SK-MEL-5 (cell line): ENCODE results near the gene TOP1. TPM values are rescaled to one million over a fixed set of nuclear protein-coding genes. Genes with fewer than 3 reads are reported as not detected.
"Not testable (repeated sequence)": the region's sequence is repeated elsewhere in the genome, so short reads cannot be mapped to it uniquely, and the experiment has no call there.

Experiments used
- DNase-seq: peaks from one replicate; pipeline ENCODE4 v3.0.0-alpha.2; 2016; ENCODE audit warnings: low read depth, low spot score
- in situ Hi-C: cut with HindIII; loops from 2 replicates; pipeline ENCODE4 v1.10.0; 2016; ENCODE audit warnings: low sequenced_read_pairs, high pct_unique_total_duplicates, low pct_unique_long_range_greater_than_20kb
- total RNA-seq: library from RNA; depleted of rRNA; stranded (reverse); fragments of >200 nt; shearing (Covaris generic); gene quantifications from 2 replicates; pipeline ENCODE4 v1.2.3, GENCODE V29; 2014

The TOP1 gene
- total RNA-seq, 1 experiment from 2014 or later = 16.1 TPM

DNA sequence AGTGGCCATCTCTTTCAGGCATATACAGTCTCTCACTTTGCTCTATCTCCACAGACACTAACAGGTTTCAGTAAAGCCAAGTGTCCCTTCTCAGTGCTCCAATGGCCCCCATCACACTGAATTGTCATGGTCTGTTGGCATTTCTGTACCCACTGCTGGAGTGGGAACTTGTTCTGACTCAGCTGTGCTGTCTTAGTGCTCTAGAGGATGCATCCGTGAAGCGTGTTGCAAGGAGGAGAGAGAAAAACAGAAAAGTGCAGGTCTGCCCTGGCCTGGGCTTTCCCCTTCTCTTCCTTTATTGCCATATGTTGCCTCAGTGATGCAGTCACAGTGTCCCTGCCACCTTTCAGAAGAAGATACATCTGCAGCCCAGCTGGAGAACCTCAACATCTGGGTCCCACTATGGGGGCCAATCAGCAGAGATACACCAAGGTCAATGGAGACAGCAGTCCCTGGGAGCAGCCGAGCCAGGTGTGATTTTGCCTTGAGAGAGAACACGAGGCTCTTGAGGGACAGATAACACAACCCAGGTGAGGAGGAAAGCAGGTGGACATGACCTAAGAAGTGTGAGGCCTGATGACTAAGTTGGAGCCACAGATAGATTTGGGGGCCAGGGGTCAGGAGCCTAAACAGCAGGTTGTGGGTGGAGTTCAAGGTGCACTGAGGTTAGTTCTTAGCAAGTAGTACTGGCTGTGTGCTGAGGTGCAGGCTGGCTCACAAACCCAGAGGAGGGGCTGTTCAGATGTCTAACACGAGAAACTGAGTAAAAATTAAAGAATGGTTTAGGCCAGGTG is 103.2 kb downstream of the TOP1 start:
- in situ Hi-C loops = no loop called here
- DNase-seq = no peak

DNA sequence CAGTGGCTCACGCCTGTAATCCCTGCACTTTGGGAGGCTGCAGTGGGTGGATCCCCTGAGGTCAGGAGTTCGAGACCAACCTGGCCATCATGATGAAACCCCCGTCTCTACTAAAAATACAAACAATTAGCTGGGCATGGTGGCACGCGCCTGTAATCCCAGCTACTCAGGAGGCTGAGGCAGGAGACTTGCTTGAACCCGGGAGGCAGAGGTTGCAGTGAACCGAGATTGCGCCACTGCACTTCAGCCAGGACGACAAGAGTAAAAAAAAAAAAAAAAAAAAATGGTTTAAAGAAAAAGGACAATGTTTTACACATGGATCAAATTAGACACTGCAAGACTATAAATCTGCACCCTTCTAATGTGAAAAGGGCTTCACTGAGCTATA is 103.8 kb downstream of the TOP1 start:
- in situ Hi-C loops = not testable (repeated sequence)

DNA sequence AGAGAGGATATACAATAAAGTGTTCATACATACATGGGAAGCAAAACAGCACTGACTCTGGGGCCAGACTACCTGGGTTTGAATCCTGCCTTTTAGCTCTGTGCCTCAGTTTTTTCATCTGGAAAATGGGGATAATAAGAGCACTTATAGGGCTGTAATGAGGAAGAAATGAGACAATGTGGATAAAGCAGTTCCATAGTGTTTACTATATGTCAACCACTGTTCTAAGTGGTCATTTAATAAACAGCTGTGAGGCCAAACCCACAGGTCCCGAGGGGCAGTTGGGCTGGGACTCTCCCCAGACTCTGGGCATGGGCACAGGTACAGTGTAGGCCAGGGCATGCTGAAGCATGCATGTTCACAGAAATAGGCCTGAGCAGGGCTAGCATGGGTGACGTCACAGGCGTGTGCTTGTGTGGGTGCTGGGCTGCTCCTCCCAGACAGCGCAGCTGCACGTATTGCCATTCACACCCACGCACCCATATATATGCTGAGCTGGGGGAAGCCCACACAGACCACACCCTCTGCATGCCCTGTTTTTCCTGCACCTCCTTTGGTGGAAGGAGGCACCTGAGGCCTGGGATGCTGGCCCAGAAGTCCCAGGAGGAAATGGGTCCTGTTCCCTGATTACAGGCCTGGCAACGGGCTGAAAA is 105.2 kb downstream of the TOP1 start:
- in situ Hi-C loops = no loop called here
- no peak for DNase-seq

More for the DNA sequence above, 103.8 kb downstream of the TOP1 start:
- DNase-seq = not testable (repeated sequence)

- no peak for DNase-seq
- in situ Hi-C loops = no loop called here
Measured at GRCh38 chr20:41134362-41135186, 106.0 kb downstream of the TOP1 start.

GRCh38 chr20:41135187-41135887 is 106.7 kb downstream of the TOP1 start:
- DNase-seq = peak; percentile 67
- in situ Hi-C loops = no loop called here

DNA sequence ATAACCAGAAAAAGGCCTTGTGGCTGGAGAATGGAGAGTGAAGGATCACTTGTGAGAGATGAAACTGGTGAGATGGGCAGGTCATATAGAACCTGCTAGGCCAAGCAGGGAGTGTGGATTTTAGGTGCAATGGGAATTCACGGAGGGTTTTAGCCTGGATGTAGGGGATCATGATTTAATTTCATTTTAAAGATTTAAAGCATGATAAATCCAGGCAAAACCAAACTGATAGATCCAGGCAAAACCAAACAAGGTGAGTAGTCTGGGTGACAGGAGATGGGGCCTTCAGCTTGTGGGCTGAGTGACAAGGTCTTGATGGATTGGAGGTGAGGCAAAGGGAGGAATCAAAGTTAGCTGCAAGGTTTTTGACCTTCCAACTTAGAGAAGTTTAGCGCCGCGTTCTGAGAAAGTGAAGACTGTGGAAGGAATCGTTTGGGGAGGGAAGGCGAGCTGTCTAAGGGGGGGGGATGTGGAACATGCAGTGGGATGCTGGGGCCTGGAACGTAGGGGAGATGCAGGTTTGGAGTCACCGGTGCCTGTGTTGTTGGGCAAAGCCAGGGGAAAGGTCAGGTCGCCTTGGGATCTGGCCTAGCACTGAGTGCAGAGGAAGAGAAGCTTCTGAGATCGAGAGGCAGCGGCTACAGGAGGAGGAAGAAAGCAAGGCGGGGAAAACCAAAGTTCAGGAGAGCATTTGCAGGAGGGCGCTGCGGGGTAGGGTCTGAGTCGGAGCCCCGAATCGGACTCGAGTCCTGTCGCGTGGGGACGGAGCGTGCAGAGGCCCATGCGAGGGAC is 107.5 kb downstream of the TOP1 start:
- DNase-seq = no peak
- in situ Hi-C loops = no loop called here

GRCh38 chr20:41136680-41137613 is 108.3 kb downstream of the TOP1 start, which contains the start of gene PLCG1:
PLCG1 (plus strand) TSS chr20:41137543; CDS start chr20:41137642, 99 bp downstream.
- DNase-seq = peak; percentile 82
- in situ Hi-C loops = no loop called here

GRCh38 chr20:41137614-41138474 is 109.2 kb downstream of the TOP1 start:
- in situ Hi-C loops = no loop called here
- peak; percentile 59 for DNase-seq

DNA sequence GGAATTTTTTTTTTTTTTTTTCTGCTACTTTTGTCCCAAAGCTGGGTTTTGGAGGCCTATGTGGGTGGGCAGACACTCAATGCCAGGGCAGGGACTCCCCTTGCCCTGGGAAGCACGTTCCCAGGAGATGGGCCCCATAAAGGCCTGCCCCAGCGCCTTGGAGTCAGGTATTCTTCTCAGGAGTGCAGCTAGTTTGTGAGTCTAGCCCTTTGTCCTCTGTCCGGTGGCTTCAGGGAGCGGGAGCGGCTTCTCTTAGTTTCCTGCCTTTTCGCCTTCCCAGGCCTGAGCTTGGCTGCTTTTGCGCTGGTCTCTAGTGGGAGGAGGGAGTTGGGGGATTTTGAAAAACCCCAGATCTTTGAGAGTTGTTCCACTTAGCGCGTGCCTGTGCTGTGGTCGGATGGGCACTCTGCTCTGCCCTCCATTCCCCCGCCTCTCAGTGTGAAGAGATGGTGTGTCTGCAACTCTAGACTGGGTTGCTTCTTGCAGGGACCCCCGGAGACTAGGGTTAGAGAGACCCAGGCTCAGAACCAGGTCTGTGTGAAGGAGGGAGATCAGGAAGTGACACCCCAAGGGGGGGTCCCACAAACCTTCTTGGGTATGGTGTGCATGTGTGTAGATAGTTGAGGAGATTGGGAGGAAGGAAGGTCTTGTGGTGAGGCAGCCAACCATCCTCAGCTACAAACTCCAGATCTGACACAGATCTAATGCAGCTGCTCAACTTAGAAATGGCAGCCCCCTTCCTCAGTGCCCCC is 110.0 kb downstream of the TOP1 start:
- DNase-seq = peak; percentile 20

DNA sequence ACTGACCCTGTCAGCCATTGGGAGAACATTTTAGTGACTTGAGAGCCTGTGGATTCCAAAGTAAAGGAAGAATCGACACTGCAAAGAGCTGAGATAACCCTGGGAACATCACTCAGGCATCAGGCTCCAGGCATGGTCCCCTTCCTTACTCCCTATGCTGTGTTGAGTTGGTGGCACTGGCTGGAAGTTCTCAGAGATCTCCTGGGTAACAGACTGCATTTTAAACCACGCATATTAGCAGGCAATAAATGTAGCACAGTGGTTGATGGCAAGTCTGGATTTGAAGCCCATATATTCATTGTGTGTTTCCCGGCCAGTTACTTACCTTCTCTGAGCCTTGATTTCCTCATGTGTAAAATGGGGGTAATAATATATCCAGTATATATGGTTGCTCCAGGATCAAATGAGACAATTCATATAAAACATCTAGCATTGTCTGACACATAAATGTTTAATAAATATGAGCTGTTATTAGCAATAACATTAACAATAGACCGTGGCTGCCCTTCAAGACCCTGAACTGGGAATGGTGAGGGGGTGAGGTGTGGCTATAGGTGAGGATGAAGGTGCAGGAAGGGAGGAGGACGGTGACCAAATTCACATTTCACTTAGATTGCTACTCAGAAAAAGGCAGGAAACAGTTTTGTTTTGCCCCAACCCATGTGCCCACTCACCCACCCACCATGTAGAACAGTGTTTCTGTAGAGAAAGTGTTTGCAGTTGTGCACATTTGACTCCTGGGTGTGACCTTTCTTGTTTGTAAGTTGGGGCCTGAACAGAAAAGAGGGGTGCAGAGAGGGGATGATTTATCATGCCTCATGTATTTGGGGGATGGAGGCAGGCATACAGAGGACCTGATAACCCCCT is 110.8 kb downstream of the TOP1 start:
- DNase-seq = no peak
- in situ Hi-C loops = no loop called here

More for the DNA sequence above, 110.0 kb downstream of the TOP1 start:
- in situ Hi-C loops = no loop called here

DNA sequence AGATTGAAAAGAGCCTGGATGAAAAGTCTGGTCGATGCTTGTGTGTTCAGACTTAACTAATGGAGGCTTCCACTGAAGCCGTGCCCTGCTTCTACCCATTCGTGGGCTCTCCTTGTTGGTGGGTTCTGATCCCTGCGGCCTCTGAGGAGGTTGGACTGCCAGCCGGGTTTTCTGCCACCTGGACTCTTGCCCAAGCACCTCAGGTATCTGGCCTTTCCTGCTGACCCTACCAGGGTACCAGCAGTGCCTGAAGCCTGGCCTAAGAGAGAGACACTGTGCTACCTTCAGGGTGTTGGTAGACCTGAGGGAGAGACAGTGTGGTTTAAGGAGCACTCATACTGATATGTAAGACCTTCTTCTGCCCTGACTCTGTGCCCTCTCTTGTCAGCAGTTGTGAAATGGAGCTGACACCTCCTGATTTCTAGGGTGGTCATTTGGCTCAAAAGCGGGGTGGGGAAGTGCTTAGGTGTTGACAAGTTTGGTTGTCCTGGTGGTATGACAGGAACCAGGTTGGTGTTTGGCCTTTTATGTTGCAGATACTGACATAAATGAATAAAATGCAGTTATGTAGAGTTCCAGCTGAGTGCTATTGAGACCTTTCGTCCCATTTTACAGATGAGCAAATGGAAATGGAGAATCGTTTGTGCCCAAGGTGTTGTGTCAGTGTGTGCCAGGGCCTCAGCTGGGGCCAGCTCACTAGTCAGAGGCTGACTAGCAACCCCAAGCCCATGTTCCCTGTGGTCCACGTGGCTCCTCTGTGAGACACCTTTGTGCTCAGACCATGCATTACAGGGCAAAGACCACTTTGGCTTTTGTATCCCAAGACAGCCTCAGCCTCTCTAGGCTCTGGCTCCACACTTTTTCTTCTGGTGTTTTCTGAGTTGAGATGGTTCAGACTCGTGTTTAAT is 111.9 kb downstream of the TOP1 start:
- DNase-seq = peak; percentile 21
- in situ Hi-C loops = no loop called here

- DNase-seq = peak; percentile 75
- in situ Hi-C loops = no loop called here
Measured at GRCh38 chr20:41141153-41141815, 112.7 kb downstream of the TOP1 start.
